ENCODE results near the gene PLSCR3.

Gene PLSCR3

DNA sequence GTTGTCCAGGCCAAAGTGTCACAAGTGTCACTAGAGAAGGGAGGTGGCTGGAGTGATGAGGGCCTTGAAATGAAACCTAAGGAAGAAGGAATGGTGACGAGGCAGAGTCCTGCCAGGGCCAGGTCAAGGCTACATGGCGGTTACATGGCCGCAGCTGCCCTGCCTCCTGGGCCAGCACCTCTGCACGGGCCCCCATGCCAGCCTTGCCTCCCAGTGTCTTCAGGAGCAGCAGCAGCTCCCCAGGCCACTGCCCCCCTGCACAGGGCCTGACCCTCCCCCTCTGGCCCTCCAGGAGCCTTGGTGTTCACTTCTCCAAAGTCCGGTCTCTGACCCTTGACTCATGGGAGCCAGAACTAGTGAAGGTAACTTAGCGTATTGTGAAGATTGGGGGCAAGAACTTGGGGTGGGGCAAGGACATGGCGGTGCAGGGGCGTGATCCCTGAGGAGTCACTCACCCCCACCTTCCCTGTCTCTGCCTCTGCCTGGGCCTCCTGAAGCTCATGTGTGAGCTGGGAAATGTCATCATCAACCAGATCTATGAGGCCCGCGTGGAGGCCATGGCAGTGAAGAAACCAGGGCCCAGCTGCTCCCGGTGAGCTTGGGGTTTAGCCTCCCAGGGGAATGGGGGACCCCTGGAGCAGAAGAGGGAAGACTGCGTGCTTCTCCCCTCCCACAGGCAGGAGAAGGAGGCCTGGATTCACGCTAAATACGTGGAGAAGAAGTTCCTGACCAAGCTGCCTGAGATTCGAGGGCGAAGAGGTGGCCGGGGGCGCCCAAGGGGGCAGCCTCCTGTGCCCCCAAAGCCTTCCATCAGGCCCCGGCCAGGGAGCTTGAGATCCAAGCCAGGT is 46.5 kb downstream of the PLSCR3 start:
- no peak for DNase-seq (ENCODE audit: low spot score)

DNA sequence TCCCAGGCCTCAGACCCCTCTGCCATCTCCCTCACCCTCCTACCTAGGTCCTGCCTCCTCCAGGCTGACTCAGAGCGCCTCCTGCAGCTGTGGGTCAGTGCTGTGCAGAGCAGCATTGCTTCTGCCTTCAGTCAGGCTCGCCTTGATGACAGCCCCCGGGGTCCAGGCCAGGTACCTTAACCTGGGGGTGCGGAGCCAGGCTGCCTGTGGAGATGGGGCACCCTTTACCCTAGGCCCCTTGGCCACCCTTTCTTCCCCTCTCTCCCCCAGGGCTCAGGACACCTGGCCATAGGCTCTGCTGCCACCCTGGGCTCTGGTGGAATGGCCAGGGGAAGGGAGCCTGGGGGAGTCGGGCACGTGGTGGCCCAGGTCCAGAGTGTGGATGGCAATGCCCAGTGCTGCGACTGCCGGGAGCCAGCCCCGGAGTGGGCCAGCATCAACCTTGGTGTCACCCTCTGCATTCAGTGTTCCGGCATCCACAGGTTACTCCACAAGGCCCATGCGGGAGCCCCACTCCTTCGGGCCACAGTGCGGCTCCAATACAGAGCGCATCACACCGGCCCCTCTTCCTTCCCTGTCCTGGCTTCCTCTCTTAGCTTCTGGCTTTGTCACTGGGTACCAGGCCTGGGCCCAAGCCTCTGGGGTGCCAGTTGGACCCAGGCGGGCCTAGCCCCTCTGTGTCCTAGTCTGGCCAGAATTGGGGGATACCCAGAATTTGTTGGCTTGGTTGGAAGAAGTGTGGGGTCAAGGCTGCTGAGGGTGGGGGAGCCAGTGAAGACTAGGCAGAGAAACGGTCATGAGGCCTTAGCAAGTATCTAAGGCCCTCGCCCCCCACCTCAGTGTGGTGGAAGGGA is 47.3 kb downstream of the PLSCR3 start:
- DNase-seq (ENCODE audit: low spot score), result no peak

DNA sequence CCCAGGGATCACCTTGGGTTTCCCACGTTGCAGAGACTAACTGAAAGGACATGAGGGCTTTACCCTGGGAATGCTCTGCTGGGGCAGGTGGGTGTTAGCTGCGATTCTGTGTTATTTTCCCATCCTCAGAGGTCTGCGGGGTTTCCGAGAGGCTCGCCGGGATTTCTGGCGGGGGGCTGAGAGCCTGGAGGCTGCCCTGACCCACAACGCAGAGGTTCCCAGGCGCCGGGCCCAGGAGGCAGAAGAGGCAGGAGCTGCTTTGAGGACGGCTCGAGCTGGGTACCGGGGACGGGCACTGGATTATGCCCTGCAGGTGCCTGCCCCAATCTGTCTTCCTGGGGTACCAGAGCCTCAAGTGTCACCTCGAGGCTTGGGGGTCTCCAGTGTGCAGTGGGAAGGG is 51.1 kb downstream of the PLSCR3 start:
- DNase-seq (ENCODE audit: low spot score), result no peak

DNA sequence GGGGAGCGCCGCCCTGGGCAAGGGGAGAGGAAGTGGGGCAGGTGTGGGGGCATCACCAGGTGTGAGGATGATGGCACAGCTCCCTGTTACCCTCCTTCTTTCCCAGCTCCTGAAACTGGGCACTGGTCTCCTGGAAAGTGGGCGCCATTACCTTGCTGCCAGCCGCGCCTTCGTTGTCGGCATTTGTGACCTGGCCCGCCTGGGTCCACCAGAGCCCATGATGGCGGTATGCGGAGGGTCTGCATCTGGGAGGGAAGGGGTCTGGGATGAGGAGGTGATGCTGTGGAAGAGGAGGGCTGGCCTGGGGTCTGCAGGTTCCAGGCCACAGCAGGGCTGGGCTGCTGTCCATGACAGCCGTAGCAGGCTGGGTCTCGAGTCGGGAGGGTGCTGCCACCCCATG is 52.5 kb downstream of the PLSCR3 start:
- DNase-seq (ENCODE audit: low spot score), result no peak

GRCh38 chr17:7340179-7340578 is 54.1 kb downstream of the PLSCR3 start:
- DNase-seq (ENCODE audit: low spot score), result no peak
